Endothelial cell of umbilical vein (primary cell): ENCODE results near the gene SNX33. TPM values are rescaled to one million over a fixed set of nuclear protein-coding genes. Genes with fewer than 3 reads are reported as not detected.

Experiments used
- BruUV-seq: library from RNA; stranded (reverse); fragments of 400-500 nt; replicated peaks from 2 replicates; lab custom pipeline; 2021; lab: Mats Ljungman, UMichigan
- CTCF ChIA-PET: fragments of 300-600, 350-600 bp; sonication (Branson Sonifier 250); formaldehyde crosslinking; loops from one replicate; lab custom pipeline; 2021; ENCODE audit warnings: antibody characterized with exemption, inconsistent platforms; lab: Charles Lee
- POLR2A ChIA-PET: fragments of 300-600, 350-600 bp; sonication (Branson Sonifier 250); formaldehyde crosslinking; loops from one replicate; lab custom pipeline; 2021; ENCODE audit warnings: antibody characterized with exemption, inconsistent platforms; lab: Charles Lee
- DNase-seq: peaks from one replicate; pipeline ENCODE4 v3.0.0-alpha.2; 2011; ENCODE audit warnings: low read depth, low spot score
- FAIRE-seq: peaks from 2 replicates; lab custom pipeline; 2011; peaks lifted over from hg19 to GRCh38; lab: Jason Lieb, UNC
- H2AFZ ChIP-seq: 2 replicates; pipeline ENCODE4 v1.6.0; 2012; ENCODE audit warnings: low read depth, low read length, control low read depth, inconsistent platforms
- H3K27ac ChIP-seq: 2 replicates; pipeline ENCODE4 v1.5.1; 2011; ENCODE audit warnings: low read depth, mild to moderate bottlenecking, control low read depth, low read length, moderate library complexity; ENCODE audit not compliant: insufficient read depth
- H3K27me3 ChIP-seq, 2 experiments: 2 replicates each; pipeline versions ENCODE4 v1.6.0 to v1.6.1; 2011; ENCODE audit warnings: low read length in 2 of 2, mixed read lengths in 1 of 2; ENCODE audit not compliant: control insufficient read depth in 2 of 2, insufficient read depth in 2 of 2
- H3K36me3 ChIP-seq, 2 experiments: 2 replicates in 1 of 2; 3 replicates in 1 of 2; pipeline ENCODE4 v1.5.1; 2011; ENCODE audit warnings: low read length in 2 of 2, mild to moderate bottlenecking in 1 of 2, moderate library complexity in 1 of 2; ENCODE audit not compliant: control insufficient read depth in 2 of 2, insufficient read depth in 2 of 2; ENCODE audit errors: extremely low read depth in 1 of 2
- H3K4me1 ChIP-seq: 3 replicates; pipeline ENCODE4 v1.5.1; 2011; ENCODE audit warnings: mild to moderate bottlenecking, low read length; ENCODE audit not compliant: control insufficient read depth, insufficient read depth; ENCODE audit errors: extremely low read depth
- H3K4me2 ChIP-seq: 2 replicates; pipeline ENCODE4 v1.6.1; 2011; ENCODE audit warnings: low read length, control low read depth, mixed read lengths; ENCODE audit not compliant: insufficient read depth
- H3K4me3 ChIP-seq, 3 experiments: fragments of 200-600 bp in 1 of 3; sonication (generic), shearing (Covaris generic) in 1 of 3; replicated peaks in 1 of 3; 2 replicates each; pipeline ENCODE4 v1.5.1; 2011 to 2016; ENCODE audit warnings: control low read depth in 3 of 3, low read length in 3 of 3, mild to moderate bottlenecking in 2 of 3, inconsistent platforms in 1 of 3, low read depth in 1 of 3, moderate library complexity in 1 of 3; ENCODE audit not compliant: insufficient read depth in 1 of 3
- H3K79me2 ChIP-seq: 2 replicates; pipeline ENCODE4 v1.6.0; 2012; ENCODE audit warnings: low read length, inconsistent platforms; ENCODE audit not compliant: control insufficient read depth, insufficient read depth
- H3K9ac ChIP-seq: replicated peaks from 2 replicates; pipeline ENCODE3; 2011; ENCODE audit warnings: low read length, control low read depth; ENCODE audit not compliant: insufficient read depth; ENCODE audit errors: extremely low read depth
- H3K9me1 ChIP-seq: replicated peaks from 3 replicates; pipeline ENCODE4 v1.6.0; 2011; ENCODE audit warnings: mild to moderate bottlenecking, low read length; ENCODE audit not compliant: control insufficient read depth, insufficient read depth; ENCODE audit errors: extremely low read depth
- H3K9me3 ChIP-seq: replicated peaks from 2 replicates; pipeline ENCODE4 v1.5.1; 2012; ENCODE audit warnings: low read length, inconsistent platforms; ENCODE audit not compliant: control insufficient read depth, insufficient read depth
- H4K20me1 ChIP-seq: replicated peaks from 2 replicates; pipeline ENCODE3; 2011; ENCODE audit warnings: mild to moderate bottlenecking, low read length; ENCODE audit not compliant: control insufficient read depth, insufficient read depth; ENCODE audit errors: extremely low read depth
- EZH2 ChIP-seq: IDR thresholded peaks from 2 replicates; pipeline ENCODE4 v1.6.1; 2012; ENCODE audit warnings: borderline replicate concordance, low read depth, mild to moderate bottlenecking, moderate library complexity, low read length, inconsistent platforms; ENCODE audit not compliant: severe bottlenecking
- FOS ChIP-seq: IDR thresholded peaks from 2 replicates; pipeline ENCODE4 v1.6.1; 2011; ENCODE audit warnings: mild to moderate bottlenecking, low read length, moderate library complexity, borderline replicate concordance; ENCODE audit not compliant: insufficient read depth
- GATA2 ChIP-seq: IDR thresholded peaks from 2 replicates; pipeline ENCODE4 v1.7.0; 2011; ENCODE audit warnings: low read depth, mild to moderate bottlenecking, moderate library complexity, mixed read lengths, low read length; ENCODE audit not compliant: insufficient read length, insufficient read depth
- JUN ChIP-seq: IDR thresholded peaks from 2 replicates; pipeline ENCODE4 v1.6.1; 2011; ENCODE audit warnings: borderline replicate concordance, low read depth; ENCODE audit not compliant: insufficient read length, insufficient read depth
- MYC ChIP-seq: IDR thresholded peaks from one replicate; pipeline ENCODE4 v1.6.1; 2011; ENCODE audit warnings: mild to moderate bottlenecking, low read depth, low read length
- POLR2A ChIP-seq: IDR thresholded peaks from 2 replicates; pipeline ENCODE4 v1.6.1; 2012; ENCODE audit warnings: low read depth, mild to moderate bottlenecking, control low read depth, low read length
- POLR2AphosphoS5 ChIP-seq: IDR thresholded peaks from 2 replicates; pipeline ENCODE4 v1.6.1; 2012; ENCODE audit warnings: low read depth, mild to moderate bottlenecking, control low read depth, low read length, moderate library complexity; ENCODE audit not compliant: insufficient read depth
- dilution Hi-C: fragments of 300-500 bp; cut with MboI; formaldehyde crosslinking; loops from one replicate; pipeline ENCODE4 v1.15.0; 2019; ENCODE audit warnings: low sequenced_read_pairs; ENCODE audit not compliant: extremely low pct_ligation_motif_present
- intact Hi-C: fragments of 100-400 bp; cut with micrococcal nuclease; formaldehyde crosslinking; loops from one replicate; pipeline ENCODE4 v1.10.0; 2022
- polyA plus RNA-seq, 4 experiments: library from polyadenylated mRNA; depleted of rRNA in 3 of 4; stranded (reverse) in 3 of 4; unstranded in 1 of 4; fragments of >200 nt; gene quantifications; 2 replicates each; pipeline versions ENCODE4 v1.2.1 to v1.2.3, GENCODE V29; 2011 to 2012; ENCODE audit warnings: missing spikeins in 1 of 4
- total RNA-seq: library from RNA; stranded (reverse); gene quantifications from 2 replicates; pipeline ENCODE4 v1.2.3, GENCODE V29; 2021
- TF ChIP-seq, protein P1 (sequence below), 2 donors: IDR thresholded peaks; 1 replicate in 1 of 2; 2 replicates in 1 of 2; pipeline ENCODE4 v1.5.1; 2011; ENCODE audit warnings: low read length in 2 of 2, mild to moderate bottlenecking in 2 of 2, moderate library complexity in 2 of 2, control low read depth in 1 of 2, inconsistent platforms in 1 of 2, low read depth in 1 of 2; ENCODE audit not compliant: insufficient read depth in 1 of 2; ENCODE audit errors: extremely low read depth in 1 of 2
- TF ChIP-seq, protein P2 (sequence below): IDR thresholded peaks from 2 replicates; pipeline ENCODE4 v1.6.1; 2011; ENCODE audit not compliant: insufficient read depth, insufficient read length

SNX33 gene
- total and polyA plus RNA-seq, 2 donors (not counting 3 experiments of a cell fraction or from before 2014, with no cell fraction given) = 7.9 to 12.6 TPM

DNA sequence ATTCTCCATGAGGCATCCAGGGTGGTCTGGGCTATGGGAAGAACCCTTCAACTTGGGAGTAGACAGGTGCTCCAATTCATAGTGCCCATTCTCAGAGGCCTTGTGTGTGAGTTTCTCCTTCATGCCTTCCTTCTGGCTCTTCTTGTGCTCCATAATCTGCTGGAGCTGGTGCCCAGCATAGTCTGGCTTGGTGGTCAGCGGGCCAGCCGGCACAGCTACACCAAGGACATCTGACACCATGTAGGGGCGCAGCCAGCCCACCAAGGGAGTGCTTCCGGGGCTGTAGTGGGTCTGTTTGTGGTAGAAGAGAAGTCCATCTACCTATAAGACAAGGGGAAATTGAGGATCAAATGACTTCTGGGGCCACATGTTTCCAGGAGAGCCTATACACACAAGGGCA lies 49.4 kb upstream of the SNX33 start:
- no peaks in the 10 kb centered on the region for H3K27me3 ChIP-seq
- ChIA-PET CTCF (interaction anchor here (0.6 to 2.7 kb wide), 13 partner anchors 8 to 203 kb away, joined by 3 to 16 read pairs (median 6); partner anchors contain the start of gene SNX33), POLR2A (no interaction called here)
- DNase-seq = no peak
- H4K20me1 ChIP-seq = no peaks in the 10 kb centered on the region
- no peaks in the 10 kb centered on the region for H3K9me1 ChIP-seq
- H3K79me2 ChIP-seq = no peaks in the 10 kb centered on the region
- H3K4me3 ChIP-seq = no peak overlapping the region
- no peak overlapping the region for H3K4me2 ChIP-seq
- BruUV-seq = no TSS peak
- dilution Hi-C loops (loop anchor here (25.0 kb wide), 1 partner anchor 136 kb away; the partner anchor contains the start of gene SIN3A), intact Hi-C loops (no loop called here)
- no peaks in the 10 kb centered on the region for H3K9me3 ChIP-seq
- TF ChIP-seq JUN = no peak
- no peak for TF ChIP-seq MYC
- no peak for TF ChIP-seq GATA2
- TF ChIP-seq FOS = no peak
- TF ChIP-seq, protein P1, sequence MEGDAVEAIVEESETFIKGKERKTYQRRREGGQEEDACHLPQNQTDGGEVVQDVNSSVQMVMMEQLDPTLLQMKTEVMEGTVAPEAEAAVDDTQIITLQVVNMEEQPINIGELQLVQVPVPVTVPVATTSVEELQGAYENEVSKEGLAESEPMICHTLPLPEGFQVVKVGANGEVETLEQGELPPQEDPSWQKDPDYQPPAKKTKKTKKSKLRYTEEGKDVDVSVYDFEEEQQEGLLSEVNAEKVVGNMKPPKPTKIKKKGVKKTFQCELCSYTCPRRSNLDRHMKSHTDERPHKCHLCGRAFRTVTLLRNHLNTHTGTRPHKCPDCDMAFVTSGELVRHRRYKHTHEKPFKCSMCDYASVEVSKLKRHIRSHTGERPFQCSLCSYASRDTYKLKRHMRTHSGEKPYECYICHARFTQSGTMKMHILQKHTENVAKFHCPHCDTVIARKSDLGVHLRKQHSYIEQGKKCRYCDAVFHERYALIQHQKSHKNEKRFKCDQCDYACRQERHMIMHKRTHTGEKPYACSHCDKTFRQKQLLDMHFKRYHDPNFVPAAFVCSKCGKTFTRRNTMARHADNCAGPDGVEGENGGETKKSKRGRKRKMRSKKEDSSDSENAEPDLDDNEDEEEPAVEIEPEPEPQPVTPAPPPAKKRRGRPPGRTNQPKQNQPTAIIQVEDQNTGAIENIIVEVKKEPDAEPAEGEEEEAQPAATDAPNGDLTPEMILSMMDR (IDR thresholded peaks at IDR 0.05; ENCODE audit: extremely low read depth in 1 of 2, insufficient read depth in 1 of 2, low read depth in 1 of 2, low read length in 2 of 2) = no peak
- no peak for TF ChIP-seq EZH2
- no peak for TF ChIP-seq POLR2AphosphoS5
- TF ChIP-seq, protein P2, sequence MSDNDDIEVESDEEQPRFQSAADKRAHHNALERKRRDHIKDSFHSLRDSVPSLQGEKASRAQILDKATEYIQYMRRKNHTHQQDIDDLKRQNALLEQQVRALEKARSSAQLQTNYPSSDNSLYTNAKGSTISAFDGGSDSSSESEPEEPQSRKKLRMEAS = no peak
- TF ChIP-seq POLR2A = no peak
- no peak overlapping the region for H3K27ac ChIP-seq
- H3K36me3 ChIP-seq = peaks cover 8% of the 10 kb centered on the region in 2 experiments
- H3K9ac ChIP-seq = no peak overlapping the region
- FAIRE-seq = no peak
- H2AFZ ChIP-seq = no peak overlapping the region
- H3K4me1 ChIP-seq = peaks cover 9% of the 10 kb centered on the region
